ENCODE measurements around the gene ANKK1. TPM values are rescaled to one million over a fixed set of nuclear protein-coding genes. Genes with fewer than 3 reads are reported as not detected.

ANKK1 gene
- total RNA-seq, 3 donors from 2014 or later (not counting 1 experiment from before 2014, with no cell fraction given): 0.40 to 0.93 (median 0.73) TPM

GRCh38 chr11:113363406-113363805, 24.2 kb upstream of the ANKK1 start:
- no peak for ATAC-seq
- Histone ChIP-seq H3K27ac (ENCODE audit: low read length) (no peak overlapping the region), H3K9me3 (ENCODE audit: control insufficient read depth, insufficient read depth, low read length) (no peaks in the 10 kb centered on the region), H3K4me3 (ENCODE audit: low read length) (no peak overlapping the region), H3K4me1 (ENCODE audit: control insufficient read depth, insufficient read depth, low read length) (peaks cover 4% of the 10 kb centered on the region), H3K36me3 (ENCODE audit: control insufficient read depth, insufficient read depth, low read length) (peaks cover 29% of the 10 kb centered on the region), H3K27me3 (ENCODE audit: control insufficient read depth, insufficient read depth, low read length) (no peaks in the 10 kb centered on the region)
- DNase-seq: no peak
- Mint-ChIP-seq H3K9me3 (no peaks in the 10 kb centered on the region), H3K27ac (no peak overlapping the region), H3K27me3 (ENCODE audit: low read depth in 2 of 2) (no peaks in the 10 kb centered on the region), H3K4me3 (no peak overlapping the region), H3K36me3 (peaks cover 13% of the 10 kb centered on the region), H3K4me1 (peaks cover 14 to 18% of the 10 kb centered on the region in 2 donors)
- intact Hi-C loops (cut with micrococcal nuclease): no loop called here
- 27% methylated on average over 5 of the region's 5 CpGs for WGBS (ENCODE audit: insufficient coverage)
- TF ChIP-seq, protein P1, sequence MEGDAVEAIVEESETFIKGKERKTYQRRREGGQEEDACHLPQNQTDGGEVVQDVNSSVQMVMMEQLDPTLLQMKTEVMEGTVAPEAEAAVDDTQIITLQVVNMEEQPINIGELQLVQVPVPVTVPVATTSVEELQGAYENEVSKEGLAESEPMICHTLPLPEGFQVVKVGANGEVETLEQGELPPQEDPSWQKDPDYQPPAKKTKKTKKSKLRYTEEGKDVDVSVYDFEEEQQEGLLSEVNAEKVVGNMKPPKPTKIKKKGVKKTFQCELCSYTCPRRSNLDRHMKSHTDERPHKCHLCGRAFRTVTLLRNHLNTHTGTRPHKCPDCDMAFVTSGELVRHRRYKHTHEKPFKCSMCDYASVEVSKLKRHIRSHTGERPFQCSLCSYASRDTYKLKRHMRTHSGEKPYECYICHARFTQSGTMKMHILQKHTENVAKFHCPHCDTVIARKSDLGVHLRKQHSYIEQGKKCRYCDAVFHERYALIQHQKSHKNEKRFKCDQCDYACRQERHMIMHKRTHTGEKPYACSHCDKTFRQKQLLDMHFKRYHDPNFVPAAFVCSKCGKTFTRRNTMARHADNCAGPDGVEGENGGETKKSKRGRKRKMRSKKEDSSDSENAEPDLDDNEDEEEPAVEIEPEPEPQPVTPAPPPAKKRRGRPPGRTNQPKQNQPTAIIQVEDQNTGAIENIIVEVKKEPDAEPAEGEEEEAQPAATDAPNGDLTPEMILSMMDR (IDR thresholded peaks at IDR 0.05): no peak

DNA sequence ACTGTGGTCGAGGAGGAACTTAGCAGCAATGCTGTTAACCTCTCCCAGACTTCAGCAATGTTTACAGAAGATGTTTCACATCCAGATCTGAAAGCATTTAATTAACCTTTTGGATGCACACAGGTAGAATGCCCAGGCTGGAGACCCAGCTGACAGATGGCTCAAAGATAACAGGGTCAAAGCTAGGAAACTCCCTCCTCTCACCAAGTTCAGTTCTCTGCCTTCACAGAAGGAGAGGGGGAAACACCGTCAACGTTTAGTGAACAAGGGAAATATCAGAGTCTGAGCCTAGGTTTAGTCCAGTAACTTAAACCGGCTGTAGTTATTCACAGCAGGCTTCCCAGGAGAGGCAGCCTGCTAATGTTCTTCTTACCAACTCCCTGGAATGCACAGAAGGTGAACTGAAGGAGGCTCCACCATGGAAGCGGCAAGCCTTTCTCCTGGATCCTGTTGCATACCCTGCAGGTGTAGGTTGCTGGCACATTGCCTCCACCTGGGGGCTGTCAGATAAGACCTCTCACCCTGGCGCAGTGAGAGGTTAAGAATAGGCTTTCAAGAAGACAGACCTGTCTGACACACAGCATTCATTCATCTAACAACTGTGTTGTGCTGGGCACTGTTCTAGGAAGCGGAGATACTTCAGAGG, 23.5 kb upstream of the ANKK1 start:
- Mint-ChIP-seq H3K9me3 (no peaks in the 10 kb centered on the region), H3K36me3 (peaks cover 8% of the 10 kb centered on the region), H3K27me3 (ENCODE audit: low read depth in 2 of 2) (no peaks in the 10 kb centered on the region), H3K4me3 (no peak overlapping the region), H3K4me1 (peaks cover 14 to 18% of the 10 kb centered on the region in 2 donors), H3K27ac (no peak overlapping the region)
- Histone ChIP-seq H3K36me3 (ENCODE audit: control insufficient read depth, insufficient read depth, low read length) (peaks cover 30% of the 10 kb centered on the region), H3K9me3 (ENCODE audit: control insufficient read depth, insufficient read depth, low read length) (no peaks in the 10 kb centered on the region), H3K4me3 (ENCODE audit: low read length) (no peak overlapping the region), H3K4me1 (ENCODE audit: control insufficient read depth, insufficient read depth, low read length) (peaks cover 4% of the 10 kb centered on the region), H3K27ac (ENCODE audit: low read length) (no peak overlapping the region), H3K27me3 (ENCODE audit: control insufficient read depth, insufficient read depth, low read length) (no peaks in the 10 kb centered on the region)
- ATAC-seq: no peak
- no peak for DNase-seq
- TF ChIP-seq, protein P1 (IDR thresholded peaks at IDR 0.05): no peak
- intact Hi-C loops (cut with micrococcal nuclease): no loop called here
- 81% methylated on average over 7 of the region's 7 CpGs for WGBS (ENCODE audit: insufficient coverage)

DNA sequence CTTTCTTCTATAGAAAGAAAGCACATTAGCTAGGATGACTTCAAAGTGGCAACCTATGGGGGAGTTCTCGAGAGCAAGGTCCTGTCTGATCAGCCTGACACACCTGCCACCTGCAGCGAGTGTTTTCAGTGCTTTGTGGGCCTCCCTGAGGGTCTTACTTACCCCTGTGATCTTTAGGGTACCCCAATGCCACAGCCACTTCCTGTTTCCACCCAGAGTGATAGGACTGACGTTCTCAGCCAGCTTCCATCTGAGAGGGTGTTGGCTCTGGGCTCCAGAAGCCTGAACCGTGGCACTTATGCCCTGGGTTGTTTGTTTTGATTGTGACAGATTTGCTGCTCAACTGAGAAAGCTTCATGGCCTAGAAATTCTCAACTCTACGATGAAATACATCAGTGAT, 21.7 kb upstream of the ANKK1 start:
- H3K4me3 ChIP-seq (ENCODE audit: low read length): no peak overlapping the region
- Mint-ChIP-seq H3K4me1 (peaks cover 14 to 18% of the 10 kb centered on the region in 2 donors), H3K27ac (no peak overlapping the region), H3K36me3 (peaks cover 8% of the 10 kb centered on the region), H3K9me3 (no peaks in the 10 kb centered on the region), H3K27me3 (ENCODE audit: low read depth in 2 of 2) (no peaks in the 10 kb centered on the region), H3K4me3 (no peak overlapping the region)
- 38% methylated on average over 5 of the region's 5 CpGs for WGBS (ENCODE audit: insufficient coverage)
- DNase-seq (peak in 1 of 2 donors; percentile 10), ATAC-seq (no peak)
- peaks cover 4% of the 10 kb centered on the region for H3K4me1 ChIP-seq (ENCODE audit: control insufficient read depth, insufficient read depth, low read length)
- H3K27ac ChIP-seq (ENCODE audit: low read length): no peak overlapping the region
- H3K9me3 ChIP-seq (ENCODE audit: control insufficient read depth, insufficient read depth, low read length): no peaks in the 10 kb centered on the region
- intact Hi-C loops (cut with micrococcal nuclease): no loop called here
- TF ChIP-seq, protein P1 (IDR thresholded peaks at IDR 0.05): no peak
- no peaks in the 10 kb centered on the region for H3K27me3 ChIP-seq (ENCODE audit: control insufficient read depth, insufficient read depth, low read length)
- H3K36me3 ChIP-seq (ENCODE audit: control insufficient read depth, insufficient read depth, low read length): peaks cover 22% of the 10 kb centered on the region

DNA sequence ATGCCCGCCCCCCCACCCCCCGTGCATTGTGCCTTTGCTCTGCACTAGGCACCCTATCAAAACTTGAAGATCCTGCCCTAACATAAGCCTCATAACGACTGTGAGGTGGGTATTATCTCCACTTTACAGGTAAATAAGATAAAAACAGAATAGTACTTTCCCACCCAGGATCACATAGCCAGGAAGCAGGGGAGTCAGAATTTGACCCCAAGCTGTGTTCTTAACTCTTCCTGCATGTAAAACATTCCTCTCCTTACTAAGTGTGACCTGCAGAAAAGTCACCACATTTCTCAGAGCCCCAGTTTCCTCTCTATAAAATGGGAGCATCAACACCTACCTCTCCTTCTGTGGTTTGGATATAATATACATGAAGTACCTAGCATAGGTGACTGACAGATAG, 18.2 kb upstream of the ANKK1 start:
- Histone ChIP-seq H3K4me3 (ENCODE audit: low read length) (no peak overlapping the region), H3K9me3 (ENCODE audit: control insufficient read depth, insufficient read depth, low read length) (no peaks in the 10 kb centered on the region), H3K27ac (ENCODE audit: low read length) (no peak overlapping the region), H3K4me1 (ENCODE audit: control insufficient read depth, insufficient read depth, low read length) (peaks cover 4% of the 10 kb centered on the region), H3K27me3 (ENCODE audit: control insufficient read depth, insufficient read depth, low read length) (no peaks in the 10 kb centered on the region), H3K36me3 (ENCODE audit: control insufficient read depth, insufficient read depth, low read length) (peaks cover 15% of the 10 kb centered on the region)
- Mint-ChIP-seq H3K4me1 (peaks cover 8 to 13% of the 10 kb centered on the region in 2 donors), H3K27ac (no peak overlapping the region), H3K36me3 (no peaks in the 10 kb centered on the region), H3K27me3 (ENCODE audit: low read depth in 2 of 2) (no peaks in the 10 kb centered on the region), H3K9me3 (no peaks in the 10 kb centered on the region), H3K4me3 (no peak overlapping the region)
- TF ChIP-seq, protein P1 (IDR thresholded peaks at IDR 0.05): no peak
- DNase-seq: no peak
- ATAC-seq: no peak
- intact Hi-C loops (cut with micrococcal nuclease): no loop called here
- WGBS (ENCODE audit: insufficient coverage): no CpG with 5 or more reads among the region's 3 CpGs
